Measurements from ENCODE around the gene PDZD2. TPM values are rescaled to one million over a fixed set of nuclear protein-coding genes. Genes with fewer than 3 reads are reported as not detected.

The PDZD2 gene
- total and polyA plus RNA-seq, 2 donors (not counting 3 experiments of a cell fraction or from before 2014, with no cell fraction given): 0.66 to 6.9 TPM

GRCh38 chr5:31630931-31631330, 8.0 kb upstream of the PDZD2 start:
- Histone ChIP-seq H4K20me1 (replicated peaks; ENCODE audit: control insufficient read depth, extremely low read depth, insufficient read depth, low read length) (no peaks in the 10 kb centered on the region), H3K36me3 (ENCODE audit: control insufficient read depth in 2 of 2, extremely low read depth in 1 of 2, insufficient read depth in 2 of 2, low read length in 2 of 2) (no peaks in the 10 kb centered on the region), H3K9me3 (replicated peaks; ENCODE audit: control insufficient read depth, insufficient read depth, low read length) (no peaks in the 10 kb centered on the region), H3K9me1 (replicated peaks; ENCODE audit: control insufficient read depth, extremely low read depth, insufficient read depth, low read length) (no peaks in the 10 kb centered on the region), H3K4me1 (ENCODE audit: control insufficient read depth, extremely low read depth, insufficient read depth, low read length) (no peaks in the 10 kb centered on the region), H3K79me2 (ENCODE audit: control insufficient read depth, insufficient read depth, low read length) (no peaks in the 10 kb centered on the region), H3K27ac (ENCODE audit: insufficient read depth, low read depth, low read length) (no peak overlapping the region), H3K27me3 (ENCODE audit: control insufficient read depth in 2 of 2, insufficient read depth in 2 of 2, low read length in 2 of 2) (no peaks in the 10 kb centered on the region), H3K9ac (replicated peaks; ENCODE audit: extremely low read depth, insufficient read depth, low read length) (no peak overlapping the region), H3K4me2 (ENCODE audit: insufficient read depth, low read length) (no peak overlapping the region), H2AFZ (ENCODE audit: low read depth, low read length) (no peak overlapping the region), H3K4me3 (replicated peaks in 1 of 3; ENCODE audit: insufficient read depth in 1 of 3, low read depth in 1 of 3, low read length in 3 of 3) (no peak overlapping the region)
- dilution Hi-C loops (cut with MboI; ENCODE audit: extremely low pct_ligation_motif_present, low sequenced_read_pairs) (no loop called here), intact Hi-C loops (cut with micrococcal nuclease) (no loop called here)
- DNase-seq (ENCODE audit: low read depth, low spot score): no peak
- no TSS peak for BruUV-seq (replicated peaks)
- FAIRE-seq: no peak
- CTCF ChIA-PET: no interaction called here
- TF ChIP-seq JUN (IDR thresholded peaks at IDR 0.05; ENCODE audit: borderline replicate concordance, insufficient read depth, insufficient read length, low read depth) (no peak), CTCF (IDR thresholded peaks at IDR 0.05; ENCODE audit: extremely low read depth in 1 of 2, insufficient read depth in 1 of 2, low read depth in 1 of 2, low read length in 2 of 2) (no peak), POLR2A (IDR thresholded peaks at IDR 0.05; ENCODE audit: low read depth, low read length) (no peak), POLR2AphosphoS5 (IDR thresholded peaks at IDR 0.05; ENCODE audit: insufficient read depth, low read depth, low read length) (no peak), EZH2 (IDR thresholded peaks at IDR 0.05; ENCODE audit: borderline replicate concordance, low read depth, low read length, severe bottlenecking) (no peak), MYC (IDR thresholded peaks at IDR 0.05; ENCODE audit: low read depth, low read length) (no peak), GATA2 (IDR thresholded peaks at IDR 0.05; ENCODE audit: insufficient read depth, insufficient read length, low read depth, low read length) (no peak), FOS (IDR thresholded peaks at IDR 0.05; ENCODE audit: borderline replicate concordance, insufficient read depth, low read length) (no peak)
- TF ChIP-seq, protein P1, sequence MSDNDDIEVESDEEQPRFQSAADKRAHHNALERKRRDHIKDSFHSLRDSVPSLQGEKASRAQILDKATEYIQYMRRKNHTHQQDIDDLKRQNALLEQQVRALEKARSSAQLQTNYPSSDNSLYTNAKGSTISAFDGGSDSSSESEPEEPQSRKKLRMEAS (IDR thresholded peaks at IDR 0.05; ENCODE audit: insufficient read depth, insufficient read length): no peak
- POLR2A ChIA-PET: no interaction called here

All from endothelial cell of umbilical vein (primary cell).